NCI-H2227 treated with DMSO at 0.1 percent for 48 hours (cell line): ENCODE data around the gene CDO1.
"Not testable (repeated sequence)": the region's sequence is repeated elsewhere in the genome, so short reads cannot be mapped to it uniquely, and the experiment has no call there.

Source experiments
- DNase-seq: peaks from one replicate; lab custom pipeline; 2025; lab: John Stamatoyannopoulos, UW

Gene CDO1

GRCh38 chr5:115829913-115830312 is 13.5 kb upstream of the CDO1 start:
- DNase-seq = no peak

- DNase-seq = no peak
Measured at GRCh38 chr5:115825948-115826347, 9.5 kb upstream of the CDO1 start.

GRCh38 chr5:115824983-115825382 is 8.5 kb upstream of the CDO1 start:
- not testable (repeated sequence) for DNase-seq

- no peak for DNase-seq
Measured at GRCh38 chr5:115820846-115821245, 4.4 kb upstream of the CDO1 start.

- DNase-seq = peak; percentile 42
Measured at GRCh38 chr5:115818821-115819220, 2.4 kb upstream of the CDO1 start.

- DNase-seq = peak; percentile 22
Measured at GRCh38 chr5:115817386-115817785, 927 bp upstream of the CDO1 start.

GRCh38 chr5:115815693-115816225 is 700 bp downstream of the CDO1 start:
- no peak for DNase-seq

GRCh38 chr5:115815006-115815692 is 1.3 kb downstream of the CDO1 start:
- DNase-seq = peak; percentile 13

GRCh38 chr5:115813719-115814118 is 2.7 kb downstream of the CDO1 start:
- DNase-seq = no peak

GRCh38 chr5:115812372-115812771 is 4.1 kb downstream of the CDO1 start:
- DNase-seq = no peak

GRCh38 chr5:115811406-115811805 is 5.1 kb downstream of the CDO1 start:
- no peak for DNase-seq

- no peak for DNase-seq
Measured at GRCh38 chr5:115810761-115811160, 5.7 kb downstream of the CDO1 start.

GRCh38 chr5:115809946-115810345 is 6.5 kb downstream of the CDO1 start:
- no peak for DNase-seq

GRCh38 chr5:115808066-115808465 is 8.4 kb downstream of the CDO1 start:
- not testable (repeated sequence) for DNase-seq

- no peak for DNase-seq
Measured at GRCh38 chr5:115807654-115808052, 8.8 kb downstream of the CDO1 start.

- no peak for DNase-seq
Measured at GRCh38 chr5:115806986-115807653, 9.3 kb downstream of the CDO1 start.

GRCh38 chr5:115801984-115802383 is 14.5 kb downstream of the CDO1 start:
- no peak for DNase-seq

- no peak for DNase-seq
Measured at GRCh38 chr5:115801152-115801551, 15.3 kb downstream of the CDO1 start.

GRCh38 chr5:115800108-115800507 is 16.4 kb downstream of the CDO1 start:
- DNase-seq = no peak

- no peak for DNase-seq
Measured at GRCh38 chr5:115798252-115798651, 18.2 kb downstream of the CDO1 start.

GRCh38 chr5:115796656-115797055 is 19.8 kb downstream of the CDO1 start:
- DNase-seq = no peak

GRCh38 chr5:115795700-115796099 is 20.8 kb downstream of the CDO1 start:
- no peak for DNase-seq

GRCh38 chr5:115788440-115788839 is 28.0 kb downstream of the CDO1 start:
- no peak for DNase-seq

GRCh38 chr5:115787426-115787825 is 29.0 kb downstream of the CDO1 start:
- DNase-seq = no peak
